Measurements from ENCODE around the gene USP6. TPM values are rescaled to one million over a fixed set of nuclear protein-coding genes. Genes with fewer than 3 reads are reported as not detected.
"Not testable (repeated sequence)": the region's sequence is repeated elsewhere in the genome, so short reads cannot be mapped to it uniquely, and the experiment has no call there.

Gene USP6
- total RNA-seq, 1 experiment from 2014 or later: 0.24 TPM

- H3K9me3 ChIP-seq (ENCODE audit: low read depth, low read length, poor library complexity, severe bottlenecking); DNase-seq (ENCODE audit: low spot score); H3K27me3 ChIP-seq (replicated peaks; ENCODE audit: insufficient read depth, low read depth, low read length, poor library complexity); H3K36me3 ChIP-seq (ENCODE audit: insufficient read depth, low read length, poor library complexity, severe bottlenecking); intact Hi-C loops (cut with micrococcal nuclease; ENCODE audit: unreplicated experiment); H3K4me1 ChIP-seq (ENCODE audit: insufficient read depth, low read length, poor library complexity, severe bottlenecking); H3K27ac ChIP-seq (ENCODE audit: low read depth, low read length, poor library complexity, severe bottlenecking); POLR2A ChIA-PET (ENCODE audit: low non-redundant PET); BruUV-seq (replicated peaks); CTCF ChIA-PET; H3K4me3 ChIP-seq (ENCODE audit: low read depth, low read length, poor library complexity, severe bottlenecking): not testable (repeated sequence)
Measured at GRCh38 chr17:5135131-5135712, 19.4 kb downstream of the USP6 start.

DNA sequence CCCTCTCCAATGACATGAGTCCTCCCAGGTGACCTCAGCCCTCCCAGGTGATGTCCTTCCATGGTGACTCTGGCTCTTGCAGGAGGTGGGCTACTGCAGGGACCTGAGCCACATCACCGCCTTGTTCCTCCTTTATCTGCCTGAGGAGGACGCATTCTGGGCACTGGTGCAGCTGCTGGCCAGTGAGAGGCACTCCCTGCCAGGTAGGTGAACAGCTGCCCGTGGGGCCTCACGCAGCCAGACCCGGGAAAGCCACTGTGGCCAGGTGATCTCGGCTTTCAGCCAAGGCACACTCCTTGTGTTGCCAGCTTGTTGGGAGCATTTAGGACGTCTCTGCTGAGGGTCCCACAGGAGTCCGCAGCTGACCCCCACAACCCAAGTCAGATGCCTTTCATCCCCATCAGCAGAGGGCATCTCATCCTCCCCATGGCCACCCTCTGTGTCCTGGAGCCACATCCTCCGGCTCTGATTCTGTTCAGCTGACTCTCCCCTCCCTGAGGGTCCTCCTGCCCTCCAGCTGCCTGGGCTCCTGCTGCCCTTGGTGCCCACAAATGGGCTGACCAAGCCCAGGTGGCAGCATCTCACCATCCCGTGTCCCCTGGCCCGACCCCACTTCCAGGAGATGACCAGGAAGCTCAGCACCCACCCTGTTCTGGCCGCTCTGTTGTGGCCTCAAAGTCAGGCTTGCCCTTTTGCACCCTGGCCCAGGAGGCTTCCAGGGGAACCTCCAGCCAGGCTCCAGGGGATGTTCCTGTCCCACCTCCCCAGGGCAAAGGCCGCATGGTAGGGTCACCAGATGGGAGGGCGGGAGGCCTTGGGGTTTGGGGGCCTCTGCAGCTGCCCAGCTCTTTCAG is 20.1 kb downstream of the USP6 start:
- Histone ChIP-seq H3K27ac (ENCODE audit: low read depth, low read length, poor library complexity, severe bottlenecking) (no peak overlapping the region), H3K9me3 (ENCODE audit: low read depth, low read length, poor library complexity, severe bottlenecking) (no peaks in the 10 kb centered on the region), H3K4me3 (ENCODE audit: low read depth, low read length, poor library complexity, severe bottlenecking) (no peak overlapping the region), H3K4me1 (ENCODE audit: insufficient read depth, low read length, poor library complexity, severe bottlenecking) (no peaks in the 10 kb centered on the region), H3K27me3 (replicated peaks; ENCODE audit: insufficient read depth, low read depth, low read length, poor library complexity) (no peaks in the 10 kb centered on the region), H3K36me3 (ENCODE audit: insufficient read depth, low read length, poor library complexity, severe bottlenecking) (no peaks in the 10 kb centered on the region)
- ChIA-PET CTCF (no interaction called here), POLR2A (ENCODE audit: low non-redundant PET) (no interaction called here)
- intact Hi-C loops (cut with micrococcal nuclease; ENCODE audit: unreplicated experiment): no loop called here
- no peak for TF ChIP-seq EZH2 (IDR thresholded peaks at IDR 0.05; ENCODE audit: borderline replicate concordance, low read depth, low read length, poor library complexity, severe bottlenecking)
- TF ChIP-seq, protein P1, sequence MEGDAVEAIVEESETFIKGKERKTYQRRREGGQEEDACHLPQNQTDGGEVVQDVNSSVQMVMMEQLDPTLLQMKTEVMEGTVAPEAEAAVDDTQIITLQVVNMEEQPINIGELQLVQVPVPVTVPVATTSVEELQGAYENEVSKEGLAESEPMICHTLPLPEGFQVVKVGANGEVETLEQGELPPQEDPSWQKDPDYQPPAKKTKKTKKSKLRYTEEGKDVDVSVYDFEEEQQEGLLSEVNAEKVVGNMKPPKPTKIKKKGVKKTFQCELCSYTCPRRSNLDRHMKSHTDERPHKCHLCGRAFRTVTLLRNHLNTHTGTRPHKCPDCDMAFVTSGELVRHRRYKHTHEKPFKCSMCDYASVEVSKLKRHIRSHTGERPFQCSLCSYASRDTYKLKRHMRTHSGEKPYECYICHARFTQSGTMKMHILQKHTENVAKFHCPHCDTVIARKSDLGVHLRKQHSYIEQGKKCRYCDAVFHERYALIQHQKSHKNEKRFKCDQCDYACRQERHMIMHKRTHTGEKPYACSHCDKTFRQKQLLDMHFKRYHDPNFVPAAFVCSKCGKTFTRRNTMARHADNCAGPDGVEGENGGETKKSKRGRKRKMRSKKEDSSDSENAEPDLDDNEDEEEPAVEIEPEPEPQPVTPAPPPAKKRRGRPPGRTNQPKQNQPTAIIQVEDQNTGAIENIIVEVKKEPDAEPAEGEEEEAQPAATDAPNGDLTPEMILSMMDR (conservative IDR thresholded peaks at IDR 0.05; ENCODE audit: low read depth, low read length): no peak
- no TSS peak for BruUV-seq (replicated peaks)
- no peak for DNase-seq (ENCODE audit: low spot score)

DNA sequence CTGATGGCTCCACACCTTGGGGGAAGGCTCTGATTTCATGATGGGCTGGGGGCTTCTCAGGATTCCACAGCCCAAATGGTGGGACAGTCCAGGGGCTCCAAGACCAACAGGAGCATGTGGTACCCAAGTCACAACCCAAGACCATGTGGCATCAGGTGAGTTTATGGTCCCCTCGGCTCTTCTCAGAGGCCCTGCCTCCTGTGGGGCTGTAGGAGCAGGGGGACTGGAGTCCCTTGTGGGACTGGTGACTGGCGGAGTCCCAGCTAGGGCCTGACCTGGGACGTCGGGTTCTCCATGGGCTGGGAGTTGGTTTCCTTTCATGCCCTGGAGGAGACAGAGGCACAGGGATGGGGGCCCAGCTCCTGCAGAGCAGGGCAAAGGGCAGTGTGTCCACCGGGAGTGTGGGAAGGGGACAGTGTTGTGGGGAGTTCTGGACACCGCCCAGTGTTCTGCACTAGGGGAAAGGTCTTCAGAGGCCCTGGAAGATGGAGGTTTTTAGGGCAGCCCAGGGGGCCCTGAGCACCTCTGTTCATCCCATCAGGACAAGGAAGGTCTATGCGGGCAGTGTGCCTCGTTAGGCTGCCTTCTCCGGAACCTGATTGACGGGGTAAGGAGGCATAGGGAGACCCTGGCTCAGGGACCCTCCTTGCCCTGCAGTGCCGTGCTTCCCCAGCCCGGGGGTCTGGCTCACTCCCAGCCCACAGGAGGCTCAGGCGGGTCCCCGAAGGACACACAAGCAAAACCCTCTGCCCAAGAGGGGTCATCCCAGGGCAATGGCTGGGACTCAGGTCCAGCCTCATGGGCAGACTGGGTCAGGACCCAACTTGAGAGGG is 21.0 kb downstream of the USP6 start:
- not testable (repeated sequence) for BruUV-seq (replicated peaks); H3K9me3 ChIP-seq (ENCODE audit: low read depth, low read length, poor library complexity, severe bottlenecking); DNase-seq (ENCODE audit: low spot score)

GRCh38 chr17:5137511-5138197 is 21.8 kb downstream of the USP6 start:
- CTCF ChIA-PET; POLR2A ChIA-PET (ENCODE audit: low non-redundant PET); BruUV-seq (replicated peaks); H3K36me3 ChIP-seq (ENCODE audit: insufficient read depth, low read length, poor library complexity, severe bottlenecking); H3K4me3 ChIP-seq (ENCODE audit: low read depth, low read length, poor library complexity, severe bottlenecking); H3K4me1 ChIP-seq (ENCODE audit: insufficient read depth, low read length, poor library complexity, severe bottlenecking); H3K9me3 ChIP-seq (ENCODE audit: low read depth, low read length, poor library complexity, severe bottlenecking); intact Hi-C loops (cut with micrococcal nuclease; ENCODE audit: unreplicated experiment); H3K27ac ChIP-seq (ENCODE audit: low read depth, low read length, poor library complexity, severe bottlenecking); DNase-seq (ENCODE audit: low spot score); H3K27me3 ChIP-seq (replicated peaks; ENCODE audit: insufficient read depth, low read depth, low read length, poor library complexity): not testable (repeated sequence)

More for the DNA sequence above, 21.0 kb downstream of the USP6 start:
- intact Hi-C loops (cut with micrococcal nuclease; ENCODE audit: unreplicated experiment); H3K4me3 ChIP-seq (ENCODE audit: low read depth, low read length, poor library complexity, severe bottlenecking); H3K27me3 ChIP-seq (replicated peaks; ENCODE audit: insufficient read depth, low read depth, low read length, poor library complexity); H3K4me1 ChIP-seq (ENCODE audit: insufficient read depth, low read length, poor library complexity, severe bottlenecking); H3K27ac ChIP-seq (ENCODE audit: low read depth, low read length, poor library complexity, severe bottlenecking); CTCF ChIA-PET; H3K36me3 ChIP-seq (ENCODE audit: insufficient read depth, low read length, poor library complexity, severe bottlenecking); POLR2A ChIA-PET (ENCODE audit: low non-redundant PET): not testable (repeated sequence)

DNA sequence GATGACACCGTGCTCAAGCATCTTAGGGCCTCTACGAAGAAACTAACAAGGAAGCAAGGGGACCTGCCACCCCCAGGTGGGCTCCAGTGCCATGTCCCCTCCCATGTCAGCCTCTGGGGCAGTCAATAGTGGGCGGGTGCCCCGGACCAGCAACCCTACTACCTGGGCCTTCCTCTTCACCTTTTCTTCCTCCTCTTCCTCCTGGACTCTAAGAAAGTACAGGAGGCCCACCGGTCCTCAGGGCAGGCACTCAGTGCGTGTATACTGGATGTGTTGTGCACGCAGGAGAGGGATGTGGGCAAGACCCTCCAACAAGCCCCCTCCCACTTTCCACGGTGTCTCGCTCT is 22.3 kb downstream of the USP6 start:
- H3K27me3 ChIP-seq (replicated peaks; ENCODE audit: insufficient read depth, low read depth, low read length, poor library complexity); H3K36me3 ChIP-seq (ENCODE audit: insufficient read depth, low read length, poor library complexity, severe bottlenecking); H3K4me3 ChIP-seq (ENCODE audit: low read depth, low read length, poor library complexity, severe bottlenecking); H3K27ac ChIP-seq (ENCODE audit: low read depth, low read length, poor library complexity, severe bottlenecking); POLR2A ChIA-PET (ENCODE audit: low non-redundant PET); DNase-seq (ENCODE audit: low spot score); H3K9me3 ChIP-seq (ENCODE audit: low read depth, low read length, poor library complexity, severe bottlenecking); CTCF ChIA-PET; intact Hi-C loops (cut with micrococcal nuclease; ENCODE audit: unreplicated experiment); BruUV-seq (replicated peaks); H3K4me1 ChIP-seq (ENCODE audit: insufficient read depth, low read length, poor library complexity, severe bottlenecking): not testable (repeated sequence)

Data from A673 (cell line).